Keratinocyte (primary cell): ENCODE data around the gene USP20.

Source experiments
- CTCF ChIP-seq, 3 experiments: IDR thresholded peaks in 1 of 3; conservative IDR thresholded peaks in 1 of 3; optimal IDR thresholded peaks in 1 of 3; 2 replicates in 2 of 3; 3 replicates in 1 of 3; pipeline versions ENCODE3 to v1.5.1; 2011; ENCODE audit warnings: low read length in 3 of 3, mild to moderate bottlenecking in 3 of 3, moderate library complexity in 2 of 3, control low read depth in 1 of 3, inconsistent platforms in 1 of 3; ENCODE audit not compliant: insufficient read depth in 2 of 3; ENCODE audit errors: extremely low read depth in 1 of 3
- EZH2 ChIP-seq: IDR thresholded peaks from one replicate; pipeline ENCODE4 v1.6.1; 2012; ENCODE audit warnings: inconsistent platforms, mild to moderate bottlenecking, low read length, moderate library complexity

GRCh38 chr9:129832982-129833381 lies 2.3 kb upstream of the USP20 start:
- TF ChIP-seq CTCF (optimal IDR thresholded peaks at IDR 0.05 in 1 of 3, IDR thresholded peaks at IDR 0.05 in 1 of 3, conservative IDR thresholded peaks at IDR 0.05 in 1 of 3; ENCODE audit: extremely low read depth in 1 of 3, insufficient read depth in 2 of 3, low read length in 3 of 3) (no peak), EZH2 (no peak)
